ENCODE measurements around the gene MATN3. TPM values are rescaled to one million over a fixed set of nuclear protein-coding genes. Genes with fewer than 3 reads are reported as not detected.

MATN3 gene
- total and polyA plus RNA-seq, 8 donors, result 3.7 to 12.0 (median 9.4) TPM

- TF ChIP-seq, protein P1, sequence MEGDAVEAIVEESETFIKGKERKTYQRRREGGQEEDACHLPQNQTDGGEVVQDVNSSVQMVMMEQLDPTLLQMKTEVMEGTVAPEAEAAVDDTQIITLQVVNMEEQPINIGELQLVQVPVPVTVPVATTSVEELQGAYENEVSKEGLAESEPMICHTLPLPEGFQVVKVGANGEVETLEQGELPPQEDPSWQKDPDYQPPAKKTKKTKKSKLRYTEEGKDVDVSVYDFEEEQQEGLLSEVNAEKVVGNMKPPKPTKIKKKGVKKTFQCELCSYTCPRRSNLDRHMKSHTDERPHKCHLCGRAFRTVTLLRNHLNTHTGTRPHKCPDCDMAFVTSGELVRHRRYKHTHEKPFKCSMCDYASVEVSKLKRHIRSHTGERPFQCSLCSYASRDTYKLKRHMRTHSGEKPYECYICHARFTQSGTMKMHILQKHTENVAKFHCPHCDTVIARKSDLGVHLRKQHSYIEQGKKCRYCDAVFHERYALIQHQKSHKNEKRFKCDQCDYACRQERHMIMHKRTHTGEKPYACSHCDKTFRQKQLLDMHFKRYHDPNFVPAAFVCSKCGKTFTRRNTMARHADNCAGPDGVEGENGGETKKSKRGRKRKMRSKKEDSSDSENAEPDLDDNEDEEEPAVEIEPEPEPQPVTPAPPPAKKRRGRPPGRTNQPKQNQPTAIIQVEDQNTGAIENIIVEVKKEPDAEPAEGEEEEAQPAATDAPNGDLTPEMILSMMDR (IDR thresholded peaks at IDR 0.05), result no peak
- no peaks in the 10 kb centered on the region for H3K36me3 ChIP-seq
- no peaks in the 10 kb centered on the region for H3K27me3 ChIP-seq
- H3K4me1 ChIP-seq, result peaks cover 0 to 9% of the 10 kb centered on the region in 2 donors
- H3K4me3 ChIP-seq, result no peak overlapping the region
- ATAC-seq (no peak), DNase-seq (no peak)
- no peak overlapping the region for H3K27ac ChIP-seq
- intact Hi-C loops (cut with DNase I), result no loop called here
- no peaks in the 10 kb centered on the region for H3K9me3 ChIP-seq
Measured at GRCh38 chr2:20057268-20057667, 44.8 kb upstream of the MATN3 start.

GRCh38 chr2:20054931-20055330, 42.5 kb upstream of the MATN3 start:
- Histone ChIP-seq H3K36me3 (no peaks in the 10 kb centered on the region), H3K27ac (no peak overlapping the region), H3K4me3 (no peak overlapping the region), H3K4me1 (peaks cover 0 to 14% of the 10 kb centered on the region in 2 donors), H3K27me3 (no peaks in the 10 kb centered on the region), H3K9me3 (no peaks in the 10 kb centered on the region)
- DNase-seq (no peak), ATAC-seq (no peak)
- TF ChIP-seq, protein P1 (IDR thresholded peaks at IDR 0.05), result no peak
- intact Hi-C loops (cut with DNase I), result no loop called here

DNA sequence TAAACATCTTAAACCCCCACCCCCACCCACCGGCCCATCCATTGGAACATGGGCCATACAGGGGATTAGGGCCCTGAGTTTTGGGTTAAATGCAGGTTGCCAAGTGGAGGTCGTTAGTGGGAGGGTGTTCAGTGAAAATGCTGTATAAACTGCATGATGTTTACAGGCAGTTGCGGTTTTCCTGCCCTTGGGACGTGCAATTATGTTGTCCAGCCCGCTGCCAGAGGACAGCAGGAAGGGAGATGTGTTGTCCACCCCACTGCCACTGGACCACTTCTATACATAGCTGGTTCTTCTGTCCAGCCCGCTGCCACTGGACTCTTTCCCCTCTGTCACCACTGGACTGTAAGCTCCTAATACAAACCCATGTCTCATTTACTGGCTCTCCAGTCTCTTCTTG, 41.7 kb upstream of the MATN3 start:
- H3K9me3 ChIP-seq, result no peaks in the 10 kb centered on the region
- no peak overlapping the region for H3K4me3 ChIP-seq
- H3K4me1 ChIP-seq, result peaks cover 3 to 22% of the 10 kb centered on the region in 2 donors
- ATAC-seq (no peak), DNase-seq (no peak)
- TF ChIP-seq, protein P1 (IDR thresholded peaks at IDR 0.05), result no peak
- no peaks in the 10 kb centered on the region for H3K27me3 ChIP-seq
- intact Hi-C loops (cut with DNase I), result no loop called here
- H3K36me3 ChIP-seq, result no peaks in the 10 kb centered on the region
- H3K27ac ChIP-seq, result no peak overlapping the region

DNA sequence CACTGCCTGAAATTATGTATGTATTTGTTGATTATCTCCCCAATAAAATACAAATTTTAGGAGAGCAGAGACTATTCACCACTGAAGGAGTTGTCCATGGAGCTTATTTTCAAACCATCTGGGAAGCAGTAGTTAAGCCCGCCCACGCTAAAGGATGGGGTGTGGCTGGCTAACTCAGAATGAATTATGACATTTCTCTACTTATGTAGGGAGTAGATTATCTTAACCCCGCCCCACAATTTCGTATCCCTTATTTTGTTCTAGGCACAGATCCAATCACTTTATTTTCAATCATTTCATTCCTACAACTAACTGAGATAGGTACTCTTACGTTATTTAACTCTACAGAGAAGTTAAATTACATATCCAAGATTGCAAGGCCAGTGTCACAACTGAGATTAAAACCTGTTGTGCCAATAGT, 40.4 kb upstream of the MATN3 start:
- TF ChIP-seq, protein P1 (IDR thresholded peaks at IDR 0.05), result no peak
- Histone ChIP-seq H3K9me3 (no peaks in the 10 kb centered on the region), H3K27me3 (no peaks in the 10 kb centered on the region), H3K36me3 (no peaks in the 10 kb centered on the region), H3K27ac (peak overlapping the region; percentile 98 to 99), H3K4me3 (peak overlapping the region; percentile 61 to 76), H3K4me1 (peaks cover 14 to 34% of the 10 kb centered on the region in 2 donors)
- ATAC-seq, result peak; percentile 49
- intact Hi-C loops (cut with DNase I), result no loop called here
- DNase-seq, result peak in 3 of 4 donors; percentile 54 to 82 (median 74)

DNA sequence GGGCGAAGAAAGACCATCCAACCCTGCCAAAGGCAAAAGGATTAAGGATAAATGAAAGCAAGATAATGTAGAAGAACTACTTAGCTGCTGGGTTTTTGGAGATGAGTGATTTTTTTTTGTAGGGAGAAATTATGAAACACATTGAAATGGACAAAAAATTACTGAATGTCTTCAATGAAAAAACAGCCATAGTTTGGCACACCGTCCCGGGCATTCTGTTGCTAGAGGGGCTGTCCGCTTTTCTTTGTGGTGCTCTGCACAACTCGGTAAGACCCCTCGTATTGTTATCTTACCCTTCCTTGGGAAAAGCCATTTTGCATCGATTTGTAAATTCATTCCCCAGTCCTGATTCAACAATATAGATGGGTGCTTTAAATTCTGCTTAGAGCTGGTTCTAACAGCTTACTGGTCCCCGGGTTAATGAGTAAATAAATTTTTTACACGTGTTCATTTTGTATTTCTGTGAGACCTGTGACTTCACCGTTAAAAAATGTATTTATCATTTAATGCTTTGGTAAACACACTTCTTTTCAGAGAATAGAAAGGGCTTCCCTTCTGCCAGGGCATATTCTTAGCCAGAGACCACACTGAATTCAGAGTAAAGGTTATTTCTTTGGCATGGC, 39.9 kb upstream of the MATN3 start:
- TF ChIP-seq, protein P1 (IDR thresholded peaks at IDR 0.05), result peak in 1 of 2 donors; percentile 2
- DNase-seq (peak in 1 of 4 donors; percentile 55), ATAC-seq (peak; percentile 0)
- no peaks in the 10 kb centered on the region for H3K9me3 ChIP-seq
- intact Hi-C loops (cut with DNase I), result no loop called here
- peak overlapping the region; percentile 61 to 76 for H3K4me3 ChIP-seq
- peaks cover 17 to 38% of the 10 kb centered on the region in 2 donors for H3K4me1 ChIP-seq
- no peaks in the 10 kb centered on the region for H3K36me3 ChIP-seq
- no peaks in the 10 kb centered on the region for H3K27me3 ChIP-seq
- H3K27ac ChIP-seq, result peak overlapping the region; percentile 98 to 99

Measured in left lung (tissue), 10 donors.